ENCODE measurements around the gene HACD4.

HACD4 gene, protein sequence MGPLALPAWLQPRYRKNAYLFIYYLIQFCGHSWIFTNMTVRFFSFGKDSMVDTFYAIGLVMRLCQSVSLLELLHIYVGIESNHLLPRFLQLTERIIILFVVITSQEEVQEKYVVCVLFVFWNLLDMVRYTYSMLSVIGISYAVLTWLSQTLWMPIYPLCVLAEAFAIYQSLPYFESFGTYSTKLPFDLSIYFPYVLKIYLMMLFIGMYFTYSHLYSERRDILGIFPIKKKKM

DNA sequence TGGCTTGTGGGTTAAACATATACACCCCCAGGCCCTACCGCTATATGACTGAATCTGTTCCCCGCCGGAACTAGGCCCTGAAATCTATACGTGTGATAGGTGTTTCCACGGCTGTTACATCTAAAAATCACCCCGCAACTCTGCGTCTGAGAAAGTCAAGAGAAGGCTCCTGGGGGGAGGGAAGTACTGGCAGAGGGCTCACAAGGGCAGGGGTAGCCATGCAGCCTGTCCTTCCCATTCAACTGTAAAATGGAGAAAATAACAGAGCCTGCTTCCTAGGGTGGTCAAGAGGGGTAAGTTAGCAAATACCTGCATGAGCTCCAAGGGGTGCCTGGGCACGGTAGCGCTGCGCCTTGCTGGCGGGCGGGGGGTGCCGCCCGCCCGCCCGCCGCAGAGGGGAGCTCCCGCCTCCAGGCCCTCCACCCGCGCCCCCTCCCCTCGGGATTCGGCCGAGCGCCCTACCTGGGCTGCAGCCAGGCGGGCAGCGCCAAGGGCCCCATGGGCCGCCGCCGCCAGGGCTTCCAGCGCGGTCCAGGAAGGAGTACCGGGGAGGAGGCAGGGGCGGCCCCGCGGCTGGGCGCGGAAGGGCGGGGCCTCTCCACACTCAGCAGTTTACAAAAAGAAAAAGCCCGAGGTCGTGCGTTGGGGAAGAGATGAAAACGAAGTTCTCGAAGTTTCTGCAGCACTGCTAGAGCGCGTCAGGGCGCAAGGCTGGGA lies at the start of gene HACD4:
TSS of gene HACD4 (minus strand) at position 550 of the 717 bp plus-strand sequence. CDS start at position 500, 50 bp downstream.
- Histone ChIP-seq H3K9ac (ENCODE audit: low read length) (peak within 1 kb of the TSS; percentile 33), H3K27me3 (ENCODE audit: control insufficient read depth, insufficient read depth, low read length) (no peaks in the 10 kb centered on the region), H3K4me1 (ENCODE audit: control insufficient read depth, insufficient read depth, low read length) (no peaks in the 10 kb centered on the region), H3K4me3 (ENCODE audit: low read length) (peak within 1 kb of the TSS; percentile 82), H3K36me3 (ENCODE audit: control insufficient read depth, insufficient read depth, low read length) (no peaks in the 10 kb centered on the region), H3K27ac (ENCODE audit: low read depth, low read length) (peak within 1 kb of the TSS; percentile 86)

DNA sequence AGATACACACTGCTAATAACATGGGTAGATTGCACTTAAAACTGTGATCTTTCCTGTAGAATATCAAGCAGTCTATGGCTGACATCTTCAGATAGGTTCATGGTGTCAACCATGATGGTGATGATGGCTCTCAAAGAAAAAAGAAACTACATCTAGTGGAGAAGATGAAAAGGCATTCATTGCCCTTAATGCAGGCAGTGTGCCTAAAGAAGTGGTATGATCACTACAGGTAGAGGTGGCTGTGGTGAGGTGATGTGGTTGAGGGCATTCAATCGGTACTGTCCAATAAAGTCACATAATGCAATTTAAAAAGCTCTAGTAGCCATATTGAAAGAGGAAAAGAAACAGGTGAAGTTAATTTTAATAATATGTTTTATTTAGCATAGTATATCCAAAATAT lies 49.4 kb upstream of the HACD4 start:
- no peak overlapping the region for H3K4me3 ChIP-seq (ENCODE audit: low read length)
- no peaks in the 10 kb centered on the region for H3K27me3 ChIP-seq (ENCODE audit: control insufficient read depth, insufficient read depth, low read length)
- no peaks in the 10 kb centered on the region for H3K4me1 ChIP-seq (ENCODE audit: control insufficient read depth, insufficient read depth, low read length)
- no peak overlapping the region for H3K27ac ChIP-seq (ENCODE audit: low read depth, low read length)
- no peaks in the 10 kb centered on the region for H3K36me3 ChIP-seq (ENCODE audit: control insufficient read depth, insufficient read depth, low read length)
- H3K9ac ChIP-seq (ENCODE audit: low read length): no peak overlapping the region

DNA sequence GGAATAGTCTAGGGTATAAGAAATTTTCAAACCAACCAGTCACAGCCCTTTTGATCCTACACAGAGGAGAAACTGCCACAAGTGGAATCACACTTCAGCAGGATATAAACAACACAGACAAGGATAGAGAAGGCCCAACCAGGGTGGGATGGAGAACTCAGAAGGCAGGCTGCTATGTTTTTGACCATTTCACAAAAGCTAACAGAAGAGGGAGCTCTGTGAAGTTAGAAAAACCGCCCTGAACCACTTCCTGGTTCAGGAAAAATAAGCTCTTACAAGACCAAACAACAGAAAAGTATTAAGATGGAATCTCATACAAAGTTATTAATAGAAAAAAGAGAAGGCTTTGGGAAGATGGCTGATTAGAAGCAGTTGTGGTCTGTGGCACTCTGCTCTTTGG lies 47.3 kb upstream of the HACD4 start:
- Histone ChIP-seq H3K4me1 (ENCODE audit: control insufficient read depth, insufficient read depth, low read length) (no peaks in the 10 kb centered on the region), H3K4me3 (ENCODE audit: low read length) (no peak overlapping the region), H3K9ac (ENCODE audit: low read length) (no peak overlapping the region), H3K27ac (ENCODE audit: low read depth, low read length) (no peak overlapping the region), H3K27me3 (ENCODE audit: control insufficient read depth, insufficient read depth, low read length) (no peaks in the 10 kb centered on the region), H3K36me3 (ENCODE audit: control insufficient read depth, insufficient read depth, low read length) (no peaks in the 10 kb centered on the region)

DNA sequence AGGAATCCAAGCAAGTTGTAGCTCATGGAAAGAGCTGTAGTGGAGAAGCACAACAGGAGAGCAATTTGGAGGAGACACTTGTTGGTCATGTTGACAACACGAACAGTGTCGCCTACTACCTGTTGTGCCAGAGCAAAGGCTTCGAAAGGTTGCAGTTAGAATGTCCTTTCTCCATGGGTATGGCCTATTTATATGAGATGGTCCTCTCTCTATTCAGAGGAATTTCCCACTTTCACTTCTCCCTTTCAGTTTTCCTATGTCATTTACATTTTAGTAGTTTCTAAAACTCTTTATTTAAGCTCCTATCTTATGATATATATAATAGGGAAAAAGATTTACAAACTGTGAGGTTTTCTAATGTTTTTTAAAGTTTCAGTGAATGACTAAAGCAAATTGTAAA lies 46.3 kb upstream of the HACD4 start, which contains the start of gene IFNB1:
TSS of gene IFNB1 (minus strand) at position 162 of the 400 bp plus-strand sequence. CDS start at position 89, 73 bp downstream.
- Histone ChIP-seq H3K27me3 (ENCODE audit: control insufficient read depth, insufficient read depth, low read length) (no peaks in the 10 kb centered on the region), H3K36me3 (ENCODE audit: control insufficient read depth, insufficient read depth, low read length) (no peaks in the 10 kb centered on the region), H3K27ac (ENCODE audit: low read depth, low read length) (no peak within 1 kb of the TSS), H3K4me3 (ENCODE audit: low read length) (no peak within 1 kb of the TSS), H3K4me1 (ENCODE audit: control insufficient read depth, insufficient read depth, low read length) (no peaks in the 10 kb centered on the region), H3K9ac (ENCODE audit: low read length) (no peak within 1 kb of the TSS)

DNA sequence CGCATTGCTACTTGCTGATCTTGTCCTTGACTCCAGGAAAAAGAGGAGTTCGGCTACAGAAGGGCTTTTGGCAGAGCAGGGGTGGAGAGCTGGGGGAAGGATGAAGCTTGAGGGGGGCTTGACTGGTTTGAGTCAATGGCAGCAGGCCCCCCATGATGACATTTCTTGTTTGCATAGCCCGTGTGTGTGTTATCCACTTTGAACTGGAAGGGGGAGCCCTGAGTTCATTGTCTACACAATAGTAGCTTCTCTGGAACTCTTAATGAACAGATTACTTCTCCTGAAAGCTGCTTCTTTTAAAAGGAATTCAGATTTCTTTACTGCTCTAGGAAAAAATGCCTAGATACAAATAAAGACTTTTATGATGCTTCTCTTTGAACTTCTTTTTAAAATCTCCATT lies 44.0 kb upstream of the HACD4 start:
- H3K4me3 ChIP-seq (ENCODE audit: low read length): no peak overlapping the region
- no peaks in the 10 kb centered on the region for H3K4me1 ChIP-seq (ENCODE audit: control insufficient read depth, insufficient read depth, low read length)
- no peaks in the 10 kb centered on the region for H3K36me3 ChIP-seq (ENCODE audit: control insufficient read depth, insufficient read depth, low read length)
- H3K27me3 ChIP-seq (ENCODE audit: control insufficient read depth, insufficient read depth, low read length): no peaks in the 10 kb centered on the region
- no peak overlapping the region for H3K9ac ChIP-seq (ENCODE audit: low read length)
- H3K27ac ChIP-seq (ENCODE audit: low read depth, low read length): no peak overlapping the region

DNA sequence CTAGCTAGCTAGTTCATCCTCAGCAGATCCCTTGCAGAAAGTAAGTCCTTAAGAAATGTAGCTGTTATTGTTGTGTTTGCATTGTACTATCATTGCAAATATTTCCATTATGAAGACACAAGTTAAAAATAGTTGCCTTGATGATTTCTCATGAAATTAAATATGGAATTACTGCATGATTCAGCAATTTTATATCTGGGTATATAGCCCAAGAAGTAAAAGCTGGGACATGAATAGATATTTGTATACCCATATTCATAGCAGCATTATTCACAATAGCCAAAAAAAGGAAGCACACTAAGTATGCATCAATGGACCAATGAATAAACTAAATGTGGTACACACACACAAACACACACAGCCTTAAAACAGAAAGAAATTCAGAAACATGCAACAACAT lies 39.5 kb upstream of the HACD4 start:
- no peaks in the 10 kb centered on the region for H3K36me3 ChIP-seq (ENCODE audit: control insufficient read depth, insufficient read depth, low read length)
- H3K27ac ChIP-seq (ENCODE audit: low read depth, low read length): peak overlapping the region; percentile 48
- no peaks in the 10 kb centered on the region for H3K27me3 ChIP-seq (ENCODE audit: control insufficient read depth, insufficient read depth, low read length)
- no peak overlapping the region for H3K9ac ChIP-seq (ENCODE audit: low read length)
- H3K4me1 ChIP-seq (ENCODE audit: control insufficient read depth, insufficient read depth, low read length): no peaks in the 10 kb centered on the region
- no peak overlapping the region for H3K4me3 ChIP-seq (ENCODE audit: low read length)

DNA sequence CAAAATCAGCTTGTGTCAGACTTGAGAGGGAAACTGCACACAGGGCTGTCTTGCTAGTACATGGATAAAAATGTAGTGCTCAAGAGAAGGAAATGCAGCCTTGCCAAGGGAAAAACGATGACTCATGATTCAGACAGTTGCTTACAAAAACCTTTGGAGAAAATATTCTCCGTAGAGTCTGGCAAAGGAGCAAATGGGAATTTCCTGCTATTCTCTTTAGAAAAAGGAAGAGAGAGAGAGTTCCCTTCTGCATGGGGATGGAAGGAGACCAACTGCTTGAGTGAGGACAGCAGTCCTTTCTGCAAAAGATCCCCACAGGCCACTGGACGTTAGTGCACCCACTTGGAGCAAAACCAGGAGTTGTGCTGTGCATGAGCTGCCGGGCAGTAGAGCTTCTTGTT lies 38.7 kb upstream of the HACD4 start:
- no peak overlapping the region for H3K4me3 ChIP-seq (ENCODE audit: low read length)
- H3K36me3 ChIP-seq (ENCODE audit: control insufficient read depth, insufficient read depth, low read length): no peaks in the 10 kb centered on the region
- H3K27ac ChIP-seq (ENCODE audit: low read depth, low read length): peak overlapping the region; percentile 48
- H3K27me3 ChIP-seq (ENCODE audit: control insufficient read depth, insufficient read depth, low read length): no peaks in the 10 kb centered on the region
- no peak overlapping the region for H3K9ac ChIP-seq (ENCODE audit: low read length)
- no peaks in the 10 kb centered on the region for H3K4me1 ChIP-seq (ENCODE audit: control insufficient read depth, insufficient read depth, low read length)

DNA sequence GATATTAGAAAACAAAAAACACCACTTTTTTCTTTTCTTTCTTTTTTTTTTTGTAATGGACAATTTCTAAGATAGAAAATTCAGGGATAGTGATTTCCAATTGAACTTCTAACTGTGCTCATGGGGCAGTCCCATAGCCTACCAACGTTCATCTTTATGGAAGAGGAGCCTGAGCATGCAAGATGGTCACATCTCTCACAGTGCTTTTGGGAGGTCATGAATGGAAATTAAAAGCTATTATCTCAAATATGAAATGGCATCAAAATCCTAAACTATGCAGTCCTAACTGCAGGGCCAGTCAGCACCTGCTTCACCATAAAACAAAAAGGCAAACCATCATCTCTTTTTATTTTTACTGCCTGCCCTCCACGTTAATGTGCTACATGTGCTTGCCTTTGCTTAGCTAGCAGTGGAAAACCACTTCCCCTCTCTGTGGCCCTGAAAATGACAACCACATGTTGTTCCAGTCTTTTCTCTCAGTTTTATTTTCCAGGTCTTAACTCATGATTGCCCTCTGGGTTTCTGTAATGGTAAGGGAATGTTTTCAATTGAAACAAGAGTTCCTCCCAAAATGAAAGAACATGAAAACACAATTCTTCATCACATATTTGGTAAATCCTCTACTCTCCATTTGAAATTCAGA lies 29.6 kb upstream of the HACD4 start:
- no peak overlapping the region for H3K27ac ChIP-seq (ENCODE audit: low read depth, low read length)
- no peaks in the 10 kb centered on the region for H3K36me3 ChIP-seq (ENCODE audit: control insufficient read depth, insufficient read depth, low read length)
- H3K9ac ChIP-seq (ENCODE audit: low read length): no peak overlapping the region
- no peaks in the 10 kb centered on the region for H3K27me3 ChIP-seq (ENCODE audit: control insufficient read depth, insufficient read depth, low read length)
- H3K4me3 ChIP-seq (ENCODE audit: low read length): no peak overlapping the region
- no peaks in the 10 kb centered on the region for H3K4me1 ChIP-seq (ENCODE audit: control insufficient read depth, insufficient read depth, low read length)

DNA sequence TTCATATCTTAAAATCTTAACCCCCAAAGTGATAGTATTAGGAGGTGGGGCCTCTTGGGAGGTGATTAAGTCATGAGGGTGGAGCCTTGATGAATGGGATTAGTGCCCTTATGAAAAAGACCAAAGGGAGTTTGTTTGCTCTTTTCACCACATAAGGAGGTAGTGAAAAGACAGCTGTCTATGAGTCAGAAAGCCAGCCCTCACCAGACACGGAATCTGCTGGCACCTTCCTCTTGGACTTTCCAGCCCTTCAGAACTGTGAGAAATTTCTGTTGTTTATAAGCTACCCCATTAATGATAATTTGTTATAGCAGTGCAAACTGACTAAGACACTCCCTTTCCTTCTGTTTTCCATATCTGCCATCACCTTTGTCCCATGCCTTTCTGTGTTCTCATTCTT lies 25.5 kb upstream of the HACD4 start:
- H3K36me3 ChIP-seq (ENCODE audit: control insufficient read depth, insufficient read depth, low read length): no peaks in the 10 kb centered on the region
- no peaks in the 10 kb centered on the region for H3K27me3 ChIP-seq (ENCODE audit: control insufficient read depth, insufficient read depth, low read length)
- H3K4me1 ChIP-seq (ENCODE audit: control insufficient read depth, insufficient read depth, low read length): no peaks in the 10 kb centered on the region
- no peak overlapping the region for H3K27ac ChIP-seq (ENCODE audit: low read depth, low read length)
- no peak overlapping the region for H3K4me3 ChIP-seq (ENCODE audit: low read length)
- H3K9ac ChIP-seq (ENCODE audit: low read length): no peak overlapping the region

DNA sequence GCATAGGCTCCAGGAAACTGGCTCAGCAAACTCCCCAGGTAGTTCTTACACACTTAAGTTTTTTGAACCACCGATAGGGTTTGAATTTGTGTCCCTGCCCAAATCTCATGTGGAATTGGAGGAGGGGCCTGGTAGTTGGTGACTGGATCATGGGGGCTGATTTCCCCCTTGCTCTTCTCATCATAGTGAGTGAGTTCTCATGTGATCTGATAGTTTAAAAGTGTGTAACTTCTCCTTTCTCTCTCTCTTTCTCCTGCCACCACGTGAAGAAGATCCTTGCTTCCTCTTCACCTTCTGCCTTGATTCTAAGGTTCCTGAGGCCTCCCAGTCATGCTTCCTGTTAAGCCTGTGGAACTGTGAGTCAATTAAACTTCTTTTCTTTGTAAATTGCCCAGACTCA lies 22.4 kb upstream of the HACD4 start:
- H3K4me3 ChIP-seq (ENCODE audit: low read length): no peak overlapping the region
- H3K36me3 ChIP-seq (ENCODE audit: control insufficient read depth, insufficient read depth, low read length): no peaks in the 10 kb centered on the region

DNA sequence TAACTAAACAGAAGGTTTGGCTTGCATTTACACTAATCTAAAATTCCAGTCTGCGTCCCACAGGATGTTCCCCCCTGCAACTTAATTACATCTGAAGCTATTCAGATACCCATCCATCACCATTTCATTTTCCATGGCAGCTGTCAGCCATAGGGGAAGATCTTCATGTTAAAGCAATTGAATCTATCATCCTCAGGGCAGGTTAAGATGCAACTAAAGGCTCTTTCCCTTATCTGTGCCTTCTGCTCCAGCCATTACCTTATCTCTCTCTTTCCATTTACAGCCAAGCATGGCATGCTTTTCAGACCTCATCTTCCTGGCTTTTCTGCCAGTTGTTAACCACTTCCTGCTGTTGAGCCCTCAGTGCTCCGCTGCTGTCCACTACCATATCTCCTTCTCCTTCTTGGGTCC lies 15.8 kb upstream of the HACD4 start:
- Histone ChIP-seq H3K27me3 (ENCODE audit: control insufficient read depth, insufficient read depth, low read length) (no peaks in the 10 kb centered on the region), H3K4me3 (ENCODE audit: low read length) (no peak overlapping the region), H3K27ac (ENCODE audit: low read depth, low read length) (no peak overlapping the region), H3K9ac (ENCODE audit: low read length) (no peak overlapping the region), H3K36me3 (ENCODE audit: control insufficient read depth, insufficient read depth, low read length) (no peaks in the 10 kb centered on the region), H3K4me1 (ENCODE audit: control insufficient read depth, insufficient read depth, low read length) (no peaks in the 10 kb centered on the region)

More for the DNA sequence above, 22.4 kb upstream of the HACD4 start:
- Histone ChIP-seq H3K4me1 (ENCODE audit: control insufficient read depth, insufficient read depth, low read length) (no peaks in the 10 kb centered on the region), H3K9ac (ENCODE audit: low read length) (no peak overlapping the region), H3K27ac (ENCODE audit: low read depth, low read length) (no peak overlapping the region), H3K27me3 (ENCODE audit: control insufficient read depth, insufficient read depth, low read length) (no peaks in the 10 kb centered on the region)

DNA sequence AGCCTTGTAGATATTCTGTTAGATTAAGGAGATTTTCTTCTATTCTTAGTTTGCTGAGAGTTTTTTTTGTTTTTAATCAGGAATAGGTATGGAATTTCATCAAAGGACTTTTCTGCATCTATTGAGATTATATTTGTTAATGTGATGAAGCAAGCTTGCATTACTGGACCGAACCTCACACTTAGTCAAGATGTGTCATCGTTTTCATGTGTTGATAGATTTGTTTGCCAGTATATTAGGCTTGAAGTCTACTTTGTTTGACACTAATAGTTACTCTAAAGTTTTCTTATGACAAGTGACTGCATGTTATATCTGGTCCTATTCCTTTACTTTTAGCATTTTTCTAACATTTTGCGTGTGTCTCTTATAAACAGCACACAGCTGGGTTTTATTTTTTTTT lies 12.4 kb upstream of the HACD4 start:
- H3K4me1 ChIP-seq (ENCODE audit: control insufficient read depth, insufficient read depth, low read length): no peaks in the 10 kb centered on the region
- no peak overlapping the region for H3K4me3 ChIP-seq (ENCODE audit: low read length)
- H3K9ac ChIP-seq (ENCODE audit: low read length): no peak overlapping the region
- no peaks in the 10 kb centered on the region for H3K36me3 ChIP-seq (ENCODE audit: control insufficient read depth, insufficient read depth, low read length)
- no peak overlapping the region for H3K27ac ChIP-seq (ENCODE audit: low read depth, low read length)
- no peaks in the 10 kb centered on the region for H3K27me3 ChIP-seq (ENCODE audit: control insufficient read depth, insufficient read depth, low read length)

Data from rectal smooth muscle tissue (tissue), 1 donor.